ENCODE measurements around the gene PLSCR4.
"Not testable (repeated sequence)": the region's sequence is repeated elsewhere in the genome, so short reads cannot be mapped to it uniquely, and the experiment has no call there.

DNA sequence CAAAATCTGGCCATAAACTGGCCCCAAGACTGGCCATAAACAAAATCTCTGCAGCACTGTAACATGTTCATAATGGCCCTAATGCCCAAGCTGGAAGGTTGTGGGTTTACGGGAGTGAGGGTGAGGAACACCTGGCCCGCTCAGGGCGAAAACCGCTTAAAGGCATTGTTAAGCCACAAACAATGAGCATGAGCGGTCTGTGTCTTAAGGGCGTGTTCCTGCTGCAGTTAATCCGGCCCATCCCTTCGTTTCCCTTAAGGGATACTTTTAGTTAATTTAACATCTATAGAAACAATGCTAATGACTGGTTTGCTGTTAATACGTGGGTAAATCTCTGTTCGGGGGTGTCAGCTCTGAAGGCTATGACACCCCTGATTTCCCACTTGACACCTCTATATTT is 1.5 kb upstream of the PLSCR4 start:
- TF ChIP-seq, protein P1, sequence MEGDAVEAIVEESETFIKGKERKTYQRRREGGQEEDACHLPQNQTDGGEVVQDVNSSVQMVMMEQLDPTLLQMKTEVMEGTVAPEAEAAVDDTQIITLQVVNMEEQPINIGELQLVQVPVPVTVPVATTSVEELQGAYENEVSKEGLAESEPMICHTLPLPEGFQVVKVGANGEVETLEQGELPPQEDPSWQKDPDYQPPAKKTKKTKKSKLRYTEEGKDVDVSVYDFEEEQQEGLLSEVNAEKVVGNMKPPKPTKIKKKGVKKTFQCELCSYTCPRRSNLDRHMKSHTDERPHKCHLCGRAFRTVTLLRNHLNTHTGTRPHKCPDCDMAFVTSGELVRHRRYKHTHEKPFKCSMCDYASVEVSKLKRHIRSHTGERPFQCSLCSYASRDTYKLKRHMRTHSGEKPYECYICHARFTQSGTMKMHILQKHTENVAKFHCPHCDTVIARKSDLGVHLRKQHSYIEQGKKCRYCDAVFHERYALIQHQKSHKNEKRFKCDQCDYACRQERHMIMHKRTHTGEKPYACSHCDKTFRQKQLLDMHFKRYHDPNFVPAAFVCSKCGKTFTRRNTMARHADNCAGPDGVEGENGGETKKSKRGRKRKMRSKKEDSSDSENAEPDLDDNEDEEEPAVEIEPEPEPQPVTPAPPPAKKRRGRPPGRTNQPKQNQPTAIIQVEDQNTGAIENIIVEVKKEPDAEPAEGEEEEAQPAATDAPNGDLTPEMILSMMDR (IDR thresholded peaks at IDR 0.05) = not testable (repeated sequence)
- not testable (repeated sequence) for TF ChIP-seq EP300 (IDR thresholded peaks at IDR 0.05; ENCODE audit: low read depth)

Measured in transverse colon (tissue), 3 donors.